ENCODE data around the gene IRAK4. TPM values are rescaled to one million over a fixed set of nuclear protein-coding genes. Genes with fewer than 3 reads are reported as not detected.

Gene IRAK4
- polyA plus RNA-seq, 1 donor (not counting 4 experiments of a cell fraction or from before 2014, with no cell fraction given) = 13.9 TPM

GRCh38 chr12:43836475-43836989 is 77.8 kb downstream of the IRAK4 start:
- H3K9me3 ChIP-seq (ENCODE audit: control insufficient read depth, low read depth, low read length) = no peaks in the 10 kb centered on the region
- no peaks in the 10 kb centered on the region for H4K20me1 ChIP-seq (ENCODE audit: control insufficient read depth, extremely low read depth, insufficient read depth, low read length)
- DNase-seq (ENCODE audit: low read depth, low spot score) (no peak), FAIRE-seq (no peak)
- peaks cover 4% of the 10 kb centered on the region for H3K79me2 ChIP-seq (ENCODE audit: control insufficient read depth, insufficient read depth, low read length)
- no peaks in the 10 kb centered on the region for H3K9me1 ChIP-seq (ENCODE audit: control insufficient read depth, extremely low read depth, insufficient read depth, low read length)
- H3K27me3 ChIP-seq (ENCODE audit: control insufficient read depth, extremely low read depth, insufficient read depth, low read length) = no peaks in the 10 kb centered on the region
- H3K36me3 ChIP-seq (ENCODE audit: control insufficient read depth in 2 of 2, extremely low read depth in 1 of 2, insufficient read depth in 2 of 2, low read length in 2 of 2) = no peaks in the 10 kb centered on the region
- TF ChIP-seq, protein P1, sequence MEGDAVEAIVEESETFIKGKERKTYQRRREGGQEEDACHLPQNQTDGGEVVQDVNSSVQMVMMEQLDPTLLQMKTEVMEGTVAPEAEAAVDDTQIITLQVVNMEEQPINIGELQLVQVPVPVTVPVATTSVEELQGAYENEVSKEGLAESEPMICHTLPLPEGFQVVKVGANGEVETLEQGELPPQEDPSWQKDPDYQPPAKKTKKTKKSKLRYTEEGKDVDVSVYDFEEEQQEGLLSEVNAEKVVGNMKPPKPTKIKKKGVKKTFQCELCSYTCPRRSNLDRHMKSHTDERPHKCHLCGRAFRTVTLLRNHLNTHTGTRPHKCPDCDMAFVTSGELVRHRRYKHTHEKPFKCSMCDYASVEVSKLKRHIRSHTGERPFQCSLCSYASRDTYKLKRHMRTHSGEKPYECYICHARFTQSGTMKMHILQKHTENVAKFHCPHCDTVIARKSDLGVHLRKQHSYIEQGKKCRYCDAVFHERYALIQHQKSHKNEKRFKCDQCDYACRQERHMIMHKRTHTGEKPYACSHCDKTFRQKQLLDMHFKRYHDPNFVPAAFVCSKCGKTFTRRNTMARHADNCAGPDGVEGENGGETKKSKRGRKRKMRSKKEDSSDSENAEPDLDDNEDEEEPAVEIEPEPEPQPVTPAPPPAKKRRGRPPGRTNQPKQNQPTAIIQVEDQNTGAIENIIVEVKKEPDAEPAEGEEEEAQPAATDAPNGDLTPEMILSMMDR (optimal IDR thresholded peaks at IDR 0.05 in 1 of 3, IDR thresholded peaks at IDR 0.05 in 1 of 3, conservative IDR thresholded peaks at IDR 0.05 in 1 of 3; ENCODE audit: extremely low read depth in 1 of 3, insufficient read depth in 2 of 3, low read length in 3 of 3) = no peak
- no peak for TF ChIP-seq EZH2 (IDR thresholded peaks at IDR 0.05; ENCODE audit: low read length)
- H3K4me1 ChIP-seq (ENCODE audit: control insufficient read depth, extremely low read depth, insufficient read depth, low read length) = peaks cover 4% of the 10 kb centered on the region
- peak overlapping the region; percentile 86 for H3K9ac ChIP-seq (ENCODE audit: control insufficient read depth, extremely low read depth, insufficient read depth, low read length)
- H3K4me3 ChIP-seq (ENCODE audit: control insufficient read depth in 2 of 3, extremely low read depth in 1 of 3, insufficient read depth in 2 of 3, low read depth in 1 of 3, low read length in 3 of 3) = peak overlapping the region; percentile 72 to 84 (median 75)
- H3K27ac ChIP-seq (ENCODE audit: control insufficient read depth, insufficient read depth, low read length) = peak overlapping the region; percentile 68
- dilution Hi-C loops (cut with MboI; ENCODE audit: extremely low pct_ligation_motif_present, low sequenced_read_pairs) = no loop called here
- peak overlapping the region; percentile 92 for H2AFZ ChIP-seq (ENCODE audit: control insufficient read depth, low read length)
- H3K4me2 ChIP-seq (ENCODE audit: control insufficient read depth, extremely low read depth, insufficient read depth, low read depth, low read length) = peak overlapping the region; percentile 77

Other genes starting within 250 kb of the IRAK4 start
- gene ADAMTS20, start 206.7 kb upstream of the IRAK4 start, polyA plus RNA-seq = not detected in 3 replicates
- 7.4 to 10.8 TPM (median 7.9 TPM) in 3 replicates for gene PUS7L, start 161 bp upstream of the IRAK4 start, polyA plus RNA-seq
- 81.4 to 167 TPM (median 96.2 TPM) in 3 replicates for gene TWF1, start 47.4 kb downstream of the IRAK4 start, polyA plus RNA-seq
- 4.9 to 8.5 TPM (median 7.4 TPM) in 3 replicates for gene TMEM117, start 77.1 kb downstream of the IRAK4 start, polyA plus RNA-seq